Stimulated activated CD8-positive, alpha-beta memory T cell treated with anti-CD3 and anti-CD28 coated beads, Interleukin-4, amount 100 ng/mL, for 4 hours (primary cell): ENCODE results near the gene LRP11.
"Not testable (repeated sequence)": the region's sequence is repeated elsewhere in the genome, so short reads cannot be mapped to it uniquely, and the experiment has no call there.

Experiments used
- DNase-seq, 2 donors: peaks; one replicate each; pipeline ENCODE4 v3.0.0-alpha.2; 2020; ENCODE audit warnings: low read depth in 2 of 2, low spot score in 1 of 2

Gene LRP11

DNA sequence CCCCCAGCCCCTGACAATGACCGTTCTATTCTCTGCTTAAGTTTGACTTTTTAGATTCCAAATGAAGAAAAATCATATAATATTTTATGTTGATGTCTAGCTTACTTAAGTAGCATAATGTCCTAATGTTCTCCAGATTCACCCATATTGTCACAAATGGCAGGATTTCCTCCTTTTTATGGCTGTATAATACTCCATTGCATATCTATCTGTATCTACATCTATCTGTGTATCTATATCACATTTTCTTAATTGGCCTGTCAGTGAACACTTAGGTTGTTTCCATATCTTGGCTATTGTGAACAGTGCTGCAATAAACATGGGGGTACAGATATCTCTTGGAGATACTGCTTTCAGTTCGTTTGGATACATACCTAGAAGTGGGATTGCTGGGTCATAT is 7.0 kb upstream of the LRP11 start:
- DNase-seq, result no peak

DNA sequence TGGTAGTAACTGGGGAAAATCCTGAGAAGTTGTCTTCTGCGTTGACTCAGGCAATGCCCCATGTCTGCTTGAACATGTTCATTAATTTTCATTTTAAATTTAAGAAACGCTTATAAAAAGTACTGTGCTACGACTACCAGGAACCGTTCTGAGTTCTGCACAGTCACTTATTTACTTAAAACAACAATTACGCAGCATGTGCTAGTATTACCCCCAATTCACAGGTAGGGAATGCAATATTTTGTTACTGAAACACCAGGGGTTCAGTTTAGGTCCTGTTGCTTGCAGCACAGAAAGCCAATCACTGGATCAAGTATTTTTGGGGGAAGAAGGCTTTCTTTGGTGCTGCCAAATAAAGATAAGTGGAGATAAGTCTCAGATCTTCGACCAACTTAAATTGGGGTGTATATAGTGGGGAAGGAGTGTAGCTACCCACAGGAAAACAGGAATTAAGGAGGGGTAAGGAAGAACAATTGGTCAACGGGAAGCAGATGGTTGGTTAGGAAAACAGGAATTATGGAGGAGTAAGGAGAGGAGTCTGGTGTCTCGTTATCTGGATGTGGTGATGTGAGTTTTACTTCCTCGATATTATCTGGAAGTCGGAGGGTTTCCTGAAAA is 5.2 kb upstream of the LRP11 start:
- no peak for DNase-seq

DNA sequence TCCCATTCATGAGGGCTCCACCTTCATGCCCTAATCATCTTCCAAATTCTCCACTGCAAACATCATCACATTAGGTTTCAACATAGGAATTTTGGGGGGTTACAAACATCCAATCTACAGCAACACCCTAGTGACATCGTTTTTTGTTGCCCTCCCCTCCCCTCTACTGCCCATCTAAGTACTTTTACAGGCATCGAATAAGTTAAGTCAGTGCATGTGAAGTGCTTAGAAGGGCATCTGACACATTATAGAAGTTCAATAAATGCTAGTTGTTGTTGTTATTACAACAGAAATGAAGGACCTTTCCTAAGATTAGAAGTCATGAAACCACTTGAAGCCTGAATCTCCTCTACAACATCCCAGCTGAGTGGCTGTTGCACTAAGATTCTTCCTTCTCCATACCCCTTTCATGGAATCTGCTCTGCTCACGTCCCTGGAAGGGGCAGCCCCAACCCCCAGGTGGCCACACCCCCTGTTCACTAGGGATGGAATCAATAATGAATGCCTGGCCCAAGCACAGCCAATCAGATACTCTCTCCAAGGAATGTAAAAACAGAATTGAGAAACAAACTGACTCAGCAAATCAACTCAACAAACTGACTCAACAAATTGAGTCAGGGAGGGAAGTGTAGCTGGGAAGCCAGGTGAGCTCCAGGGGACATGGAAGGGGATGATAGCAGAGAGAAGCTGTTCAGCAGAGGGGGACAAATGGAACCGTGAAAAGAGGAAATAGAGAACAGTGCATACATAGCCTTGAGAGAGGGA is 3.9 kb upstream of the LRP11 start:
- DNase-seq, result no peak

DNA sequence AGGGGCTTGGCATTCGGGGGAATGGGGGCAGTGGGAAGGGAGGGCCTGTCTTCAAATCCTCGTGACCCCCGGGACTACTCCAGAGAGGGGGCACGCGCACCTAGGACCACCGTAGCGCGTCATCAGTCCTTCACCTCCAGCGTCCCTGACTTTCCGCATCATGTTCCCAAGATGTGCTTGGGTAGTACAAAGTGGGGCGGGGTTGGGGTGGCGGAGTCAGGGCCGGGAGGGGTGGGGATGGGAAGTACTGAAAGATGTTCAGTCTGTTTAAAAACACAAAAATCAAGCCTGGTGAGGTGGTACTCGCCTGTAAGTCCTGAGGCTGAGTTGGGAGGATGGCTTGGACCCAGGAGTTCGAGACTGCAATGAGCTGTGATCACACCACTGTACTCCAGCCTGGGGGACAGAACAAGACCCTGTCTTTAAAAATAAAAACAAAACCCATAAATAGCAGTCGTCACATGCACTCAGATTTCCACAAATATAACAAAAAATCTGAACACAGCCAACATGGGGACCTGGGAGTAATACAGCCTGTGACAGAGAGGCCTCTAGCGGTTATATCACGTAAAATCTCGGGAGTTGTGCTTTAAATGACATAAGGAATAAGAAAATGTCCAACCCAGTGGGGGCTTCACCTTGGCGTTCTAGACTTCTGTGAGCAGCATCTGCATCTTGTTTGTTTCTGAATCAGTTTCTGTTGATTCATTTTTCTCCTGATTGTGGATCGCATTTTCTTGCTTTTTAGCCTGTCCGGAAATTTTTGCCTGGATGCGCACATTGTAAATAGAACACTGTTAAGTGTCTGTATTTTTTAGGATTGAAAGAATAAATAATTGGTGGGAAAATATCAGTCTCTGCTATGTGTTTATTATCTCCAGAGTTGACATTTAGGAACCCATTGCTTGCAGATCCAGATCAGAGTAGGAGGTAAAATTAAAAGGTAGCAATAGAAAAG is 698 bp upstream of the LRP11 start:
- no peak for DNase-seq

DNA sequence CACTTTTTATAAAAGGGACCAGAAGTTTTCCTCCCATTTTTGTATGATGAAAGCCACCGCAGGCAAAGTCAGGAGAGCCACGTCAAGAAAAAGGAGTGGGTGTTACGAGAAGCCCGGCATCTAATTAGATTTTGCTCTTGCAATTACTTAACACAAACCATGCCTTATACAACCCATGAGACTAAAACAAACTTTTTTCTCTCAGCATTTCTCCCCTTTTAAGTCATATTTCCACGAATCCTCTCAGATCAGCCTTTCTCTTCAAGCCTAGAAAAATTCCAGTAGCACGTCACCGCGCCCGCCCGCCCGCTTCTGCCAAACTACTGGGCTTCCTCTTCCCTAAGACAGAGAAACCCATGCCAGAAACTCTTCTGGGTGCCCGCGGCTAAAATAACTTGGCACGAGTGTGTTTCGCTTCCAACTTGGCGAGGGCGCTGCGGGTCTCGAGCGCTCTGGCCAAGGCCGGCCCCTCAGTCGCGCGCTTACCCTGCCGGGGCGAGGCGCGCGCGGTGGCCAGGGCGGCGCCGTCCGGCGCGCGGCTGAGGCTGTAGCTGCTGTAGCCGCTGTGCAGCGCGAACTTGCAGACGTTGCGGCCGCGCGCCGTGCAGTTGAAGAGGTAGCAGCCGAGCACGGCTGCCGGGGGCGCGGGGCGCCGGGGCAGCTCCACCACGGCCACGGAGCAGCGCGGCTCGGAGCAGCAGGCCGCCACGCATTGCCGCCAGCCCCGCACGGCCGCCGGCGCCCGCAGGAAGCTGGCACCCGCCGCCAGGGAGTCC is 1.0 kb downstream of the LRP11 start:
- no peak for DNase-seq

DNA sequence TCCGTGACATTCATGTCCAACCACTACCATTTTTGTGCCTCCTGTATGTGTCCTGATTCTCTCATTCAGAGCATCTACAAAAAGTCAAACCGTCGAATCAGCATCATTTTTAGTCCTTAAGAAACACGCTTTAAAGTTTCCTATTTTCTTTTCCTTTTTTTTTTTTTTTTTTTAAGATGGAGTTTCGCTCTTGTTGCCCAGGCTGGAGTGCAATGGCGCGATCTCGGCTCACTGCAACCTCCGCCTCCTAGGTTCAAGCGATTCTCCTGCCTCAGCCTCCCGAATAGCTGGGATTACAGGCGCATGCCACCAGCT is 1.8 kb downstream of the LRP11 start:
- DNase-seq, result not testable (repeated sequence)

DNA sequence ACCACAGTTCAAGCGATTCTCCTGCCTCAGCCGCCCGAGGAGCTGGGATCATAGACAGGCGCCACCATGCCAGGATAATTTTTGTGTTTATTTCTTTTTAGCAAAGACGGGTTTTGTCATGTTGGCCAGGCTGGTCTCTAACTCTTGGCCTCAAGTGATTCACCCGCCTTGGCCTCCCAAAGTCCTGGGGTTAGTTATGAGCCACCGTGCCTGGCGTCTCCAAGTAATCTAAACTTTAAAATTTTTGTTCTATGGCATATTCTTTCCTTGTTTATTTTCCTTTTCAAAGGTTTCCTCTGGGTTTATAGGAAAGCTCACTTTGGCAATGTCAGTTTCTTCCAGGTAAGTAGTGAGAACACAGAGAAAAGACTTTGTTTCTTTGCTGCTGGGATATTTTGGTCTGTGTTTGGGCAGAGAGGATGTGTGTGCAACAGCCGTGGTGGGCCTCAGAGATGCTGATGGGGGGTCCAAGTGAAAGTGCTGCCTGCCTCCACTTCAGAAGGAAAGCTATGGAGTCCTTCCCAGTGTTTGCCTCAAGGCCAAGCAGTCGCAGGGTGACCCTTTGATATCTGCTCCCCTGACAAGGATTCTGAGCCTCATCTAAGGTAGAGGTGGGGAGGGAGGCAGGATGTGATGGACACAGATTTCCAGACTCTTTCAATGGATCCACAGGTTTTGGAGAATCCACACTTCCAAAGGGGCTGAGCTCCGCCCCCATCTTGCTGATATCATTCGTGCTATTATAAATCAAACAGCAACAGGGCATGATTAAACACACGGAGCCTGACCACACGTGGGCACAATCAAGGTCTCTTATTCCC is 2.3 kb downstream of the LRP11 start:
- DNase-seq, result no peak

DNA sequence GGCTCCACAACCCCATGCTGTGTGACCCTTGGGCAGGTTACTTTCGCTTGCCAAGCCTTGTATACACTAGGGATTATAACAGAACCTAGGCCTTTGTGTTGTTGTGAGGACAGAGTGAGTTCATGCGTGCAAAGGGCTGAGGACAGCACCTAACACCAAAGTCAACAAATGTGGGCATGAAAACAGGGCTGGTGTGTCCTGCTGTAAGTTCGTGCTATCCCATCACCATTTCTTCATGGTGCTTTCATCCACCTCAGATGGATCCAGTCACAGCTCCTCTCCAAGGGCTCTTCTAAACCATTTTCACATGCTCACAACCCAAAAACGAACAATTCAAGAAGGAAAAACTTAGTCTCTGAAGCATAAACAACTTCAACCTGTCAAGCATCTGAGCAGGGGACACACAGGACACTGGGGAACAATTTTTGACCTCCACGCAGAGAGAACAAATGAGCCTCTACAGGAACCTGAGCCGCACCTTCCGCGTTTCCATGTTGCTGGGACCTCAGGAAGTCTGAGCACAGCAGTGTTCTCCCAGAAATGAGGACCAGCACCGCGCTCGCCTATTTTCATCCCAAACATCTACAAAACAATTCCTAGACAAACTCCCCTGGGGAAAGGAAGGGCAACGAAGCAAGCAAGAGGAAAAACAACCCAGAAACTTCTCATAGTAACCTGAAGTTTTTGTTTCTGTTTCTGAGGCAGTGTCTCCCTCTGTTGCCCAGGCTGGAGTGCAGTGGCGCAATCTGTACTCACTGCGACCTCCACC is 3.1 kb downstream of the LRP11 start:
- no peak for DNase-seq

DNA sequence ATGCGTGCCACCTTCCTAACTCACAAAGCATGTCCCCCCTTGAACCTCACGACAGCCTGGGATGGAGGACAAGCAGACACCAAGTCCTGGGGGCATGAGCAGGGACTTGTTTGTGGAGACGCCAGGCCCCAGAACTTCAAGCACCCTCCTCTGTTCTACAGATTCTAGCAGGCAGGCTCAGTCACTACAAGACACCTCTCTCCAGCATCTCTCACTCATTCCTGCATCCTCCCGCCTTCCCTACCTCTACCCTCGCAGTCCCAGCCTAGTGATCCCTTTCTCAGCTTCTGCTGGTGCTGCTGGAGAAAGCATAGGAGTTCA is 3.7 kb downstream of the LRP11 start:
- DNase-seq, result no peak

DNA sequence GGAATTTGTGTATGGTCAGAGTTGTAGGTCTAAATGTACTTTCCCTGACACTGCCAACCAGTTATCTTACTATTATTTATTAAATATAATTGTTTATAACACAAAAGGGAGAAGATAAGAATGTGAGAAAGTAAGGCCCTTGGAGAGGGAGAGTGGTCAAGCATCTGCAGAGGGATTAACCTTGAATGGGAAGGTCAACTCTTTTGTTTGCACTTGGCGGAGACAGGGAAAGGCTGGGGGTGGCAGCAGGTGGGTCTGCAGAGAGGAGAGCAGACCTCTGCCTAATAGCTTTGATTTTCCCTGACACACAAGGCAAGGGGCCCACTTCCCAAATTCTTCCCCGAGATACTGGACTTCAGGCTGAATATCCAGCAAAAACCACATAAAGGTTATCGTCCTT is 4.2 kb downstream of the LRP11 start:
- DNase-seq, result no peak

DNA sequence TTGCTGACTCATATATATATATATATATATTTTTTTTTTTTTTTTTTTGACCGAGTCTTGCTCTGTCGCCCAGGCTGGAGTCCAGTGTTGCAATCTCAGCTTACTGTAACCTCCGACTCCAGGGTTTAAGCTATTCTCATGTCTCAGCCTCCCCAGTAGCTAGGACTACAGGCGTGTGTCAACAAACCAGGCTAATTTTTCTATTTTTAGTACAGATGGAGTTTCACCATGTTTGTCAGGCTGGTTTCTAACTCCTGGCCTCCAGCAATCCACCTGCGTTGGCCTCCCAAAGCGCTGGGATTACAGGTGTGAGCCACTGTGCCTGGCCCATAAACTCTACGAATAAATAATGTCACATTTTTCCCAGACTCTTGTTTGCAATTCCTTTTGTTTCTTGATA is 4.8 kb downstream of the LRP11 start:
- no peak for DNase-seq

DNA sequence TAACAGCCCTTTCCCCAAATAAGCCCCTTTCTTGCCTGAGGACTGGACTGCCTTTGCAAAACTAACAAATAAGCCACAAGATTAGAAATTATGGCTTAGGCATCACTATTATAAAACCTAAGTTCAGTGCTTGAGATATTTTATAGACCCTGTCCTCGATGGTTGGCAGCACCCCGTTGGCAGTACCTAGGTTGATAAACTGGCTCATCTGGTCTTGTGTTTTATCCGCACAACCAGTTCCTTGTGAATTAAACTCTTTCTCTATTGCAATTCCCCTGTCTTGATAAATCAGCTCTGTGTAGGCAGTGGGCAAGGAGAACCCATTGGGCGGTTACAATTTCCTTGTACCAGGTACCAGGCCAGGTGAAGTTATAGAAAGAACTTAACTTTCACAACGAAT is 6.6 kb downstream of the LRP11 start:
- no peak for DNase-seq

DNA sequence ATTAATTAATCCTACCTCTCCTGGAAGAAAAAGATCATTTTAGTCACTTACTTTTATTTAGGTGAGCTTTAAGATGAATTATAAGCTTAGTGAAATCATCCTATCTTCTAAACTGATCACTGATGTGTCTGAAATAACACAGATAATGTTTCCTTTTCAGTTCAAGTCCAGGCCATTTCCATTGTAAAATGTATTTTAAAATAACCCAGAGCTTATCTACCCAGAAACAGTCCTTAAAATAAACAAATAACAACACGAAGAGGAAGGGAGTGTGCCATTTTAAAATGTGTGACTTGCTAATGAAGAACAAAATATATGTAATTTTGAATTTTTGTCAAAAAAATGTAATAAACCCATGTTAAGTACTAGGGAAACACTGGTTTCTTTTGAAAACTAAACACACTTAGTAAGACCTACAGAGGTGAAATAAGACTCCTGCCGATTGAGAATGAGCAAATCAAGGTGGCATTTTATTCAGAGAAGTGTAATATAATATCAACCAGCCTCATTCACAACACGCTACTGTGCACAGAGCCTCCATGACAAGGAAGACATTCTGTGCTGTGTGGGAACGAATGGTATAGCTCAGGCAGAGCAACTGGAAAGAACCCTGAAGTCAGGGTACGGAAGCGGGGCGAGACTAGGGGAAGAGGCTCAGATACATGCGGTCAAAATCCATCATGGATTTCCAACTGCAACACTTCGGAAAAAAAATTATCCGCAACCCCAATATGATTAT is 7.7 kb downstream of the LRP11 start:
- no peak for DNase-seq

DNA sequence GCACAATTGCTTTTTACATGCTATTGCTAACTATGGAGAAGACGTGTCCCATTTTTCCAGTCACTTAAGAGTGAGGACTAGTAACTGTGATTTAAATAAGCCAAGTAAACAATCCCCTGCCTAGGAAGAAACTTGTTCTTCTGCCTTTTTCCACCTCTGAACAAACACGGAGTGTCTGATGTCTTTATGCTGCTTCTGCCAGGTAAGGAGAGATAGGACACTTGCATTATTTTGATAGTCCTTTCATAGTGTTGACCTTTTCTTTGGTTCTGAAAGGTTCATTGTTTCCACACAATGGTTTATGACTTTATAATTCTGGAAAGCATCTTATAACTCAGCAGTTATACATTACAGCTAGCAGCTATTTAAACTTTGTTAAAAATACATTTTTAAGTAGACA is 8.4 kb downstream of the LRP11 start:
- DNase-seq, result no peak

DNA sequence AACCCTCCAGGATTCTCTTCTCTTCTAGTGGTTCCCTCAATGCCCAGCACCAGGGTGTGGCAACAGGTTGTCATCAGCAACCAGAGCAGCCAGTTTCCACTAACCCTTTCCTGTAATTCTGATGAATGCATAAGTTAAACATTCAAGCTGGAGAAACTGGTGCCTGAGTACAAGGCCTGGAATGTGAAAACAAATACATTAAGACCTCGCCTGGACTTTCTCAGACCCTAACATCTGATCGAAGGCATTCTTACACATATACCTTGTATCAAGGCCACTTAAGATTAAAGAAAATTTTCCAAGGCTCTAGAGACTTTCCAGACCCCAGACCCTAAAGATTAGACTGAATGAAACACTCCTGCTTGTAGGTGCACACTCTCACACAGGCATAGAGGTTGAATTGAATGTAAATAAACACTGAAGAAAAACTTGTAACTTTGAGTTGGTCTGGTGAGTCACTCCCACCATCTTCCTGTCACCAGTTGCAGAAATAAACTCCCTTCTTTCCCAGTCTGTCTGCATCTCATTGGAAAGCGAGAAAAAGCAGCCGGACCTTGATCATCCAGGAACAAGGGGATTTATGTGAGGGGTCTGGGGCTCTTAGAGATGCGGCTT is 9.0 kb downstream of the LRP11 start:
- DNase-seq, result no peak

DNA sequence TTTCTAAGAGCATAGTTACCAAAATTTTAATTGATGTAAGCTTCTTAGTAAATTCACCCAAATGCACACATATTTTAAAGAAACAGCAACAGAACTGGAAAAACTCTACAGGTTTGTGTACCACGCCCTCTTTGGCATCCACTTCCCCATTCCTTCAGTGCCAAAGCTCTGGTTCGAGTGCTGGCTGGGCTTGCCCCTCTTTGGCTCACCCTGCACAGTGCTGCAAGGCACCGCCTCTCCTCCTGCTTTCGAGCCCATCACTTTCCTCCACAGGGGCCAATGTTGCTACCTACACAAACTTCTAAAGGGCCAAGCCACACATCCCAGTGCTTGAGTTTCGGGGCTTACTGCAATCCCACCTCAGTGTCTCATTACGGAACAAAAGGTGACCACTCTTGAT is 9.6 kb downstream of the LRP11 start:
- no peak for DNase-seq

DNA sequence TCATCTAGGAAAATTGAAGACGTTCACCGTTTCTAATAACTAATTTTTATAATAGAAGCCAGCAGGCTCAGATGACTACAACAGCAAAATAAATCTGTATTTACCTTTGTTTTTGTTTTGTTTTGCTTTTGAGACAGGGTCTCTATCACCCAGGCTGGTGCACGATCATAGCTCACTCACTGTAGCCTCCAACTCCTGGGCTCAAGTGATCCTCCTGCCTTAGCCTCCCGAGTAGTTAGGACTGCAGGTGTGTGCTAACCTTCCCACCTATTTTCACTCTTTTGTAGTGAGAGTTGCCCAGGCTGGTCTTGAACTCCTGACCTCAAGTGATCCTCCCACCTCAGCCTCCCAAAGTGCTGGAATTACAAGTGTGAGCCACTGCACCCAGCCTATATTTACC is 10.1 kb downstream of the LRP11 start:
- not testable (repeated sequence) for DNase-seq

DNA sequence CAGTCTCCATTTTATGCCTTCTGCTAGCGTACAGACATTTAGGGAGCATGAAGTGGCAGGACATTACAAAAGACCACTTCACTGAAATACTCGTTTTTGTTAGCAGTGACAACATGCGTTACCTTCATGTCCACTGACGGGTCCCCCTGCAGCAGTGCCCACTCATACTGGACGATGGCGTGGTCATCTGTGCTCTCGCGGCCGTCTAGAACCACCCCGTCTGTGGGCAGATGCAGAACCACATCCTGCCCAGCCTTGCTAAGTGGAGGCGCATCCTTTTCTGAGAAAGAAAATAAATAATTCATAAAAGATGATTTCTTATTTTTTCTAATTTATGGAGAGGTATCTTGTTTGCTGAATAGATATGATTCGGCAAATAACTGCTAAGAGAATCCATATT is 11.3 kb downstream of the LRP11 start:
- DNase-seq, result no peak

DNA sequence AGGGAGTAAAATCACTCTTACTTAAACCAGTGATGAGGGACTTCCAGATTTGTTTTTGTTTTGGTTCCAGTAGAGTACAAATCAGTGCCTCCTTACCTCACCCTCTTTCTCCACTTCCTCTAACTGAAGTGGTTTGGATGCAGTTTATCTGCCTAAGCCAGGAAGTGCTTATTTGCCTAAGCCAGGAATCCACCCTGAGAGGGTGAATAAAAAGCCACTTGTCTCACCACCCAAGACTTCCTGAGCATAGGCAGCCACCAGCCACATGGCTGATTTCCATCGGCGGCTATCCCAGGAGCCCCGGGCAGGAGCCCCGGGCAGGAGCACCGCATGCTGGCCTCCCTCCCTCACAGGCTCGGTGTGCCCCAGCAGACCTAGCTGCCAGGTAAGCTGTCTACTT is 12.0 kb downstream of the LRP11 start:
- DNase-seq, result no peak
